SK-N-MC (cell line): Measurements from ENCODE around the gene PTPN1.

Source experiments
- EZH2 ChIP-seq: fragments of 200-600 bp; sonication (generic); IDR thresholded peaks from one replicate; pipeline ENCODE4 v1.6.1; 2017; ENCODE audit warnings: antibody characterized with exemption
- POLR2AphosphoS5 ChIP-seq: IDR thresholded peaks from 2 replicates; pipeline ENCODE4 v1.6.1; 2012; ENCODE audit warnings: mild to moderate bottlenecking, low read depth, low read length, borderline replicate concordance

DNA sequence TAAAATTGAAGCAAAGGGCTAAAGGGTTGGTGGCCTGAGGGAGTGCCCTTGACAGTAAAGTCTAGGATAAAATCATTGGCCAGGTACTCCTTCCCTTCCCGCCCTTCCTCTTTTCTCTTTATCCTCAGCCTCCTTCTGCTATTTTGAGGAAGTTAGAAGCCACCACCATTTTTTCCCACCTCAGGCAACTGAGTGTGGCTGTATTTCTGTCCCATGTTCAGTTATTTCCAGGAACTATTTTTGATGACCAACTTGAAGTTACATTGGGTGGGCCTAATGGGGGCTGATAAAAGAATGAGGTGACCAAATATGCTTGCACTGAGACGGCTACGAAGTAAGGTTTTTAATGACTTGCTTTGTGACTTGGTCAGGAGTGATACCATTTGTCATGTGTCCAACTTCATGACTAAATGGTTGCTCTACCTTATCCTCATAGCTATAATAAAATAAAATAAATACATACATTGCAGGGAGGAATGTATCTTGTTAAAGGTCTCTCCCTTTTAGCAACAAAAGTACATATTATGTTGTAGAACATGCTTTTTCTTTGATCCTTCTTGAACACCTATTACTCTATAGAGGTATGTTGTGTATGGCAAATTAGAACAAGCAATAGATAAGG is 12.0 kb downstream of the PTPN1 start:
- TF ChIP-seq EZH2 (no peak), POLR2AphosphoS5 (no peak)
